GM12878 (cell line): Measurements from ENCODE around the gene PPP1CA. TPM values are rescaled to one million over a fixed set of nuclear protein-coding genes. Genes with fewer than 3 reads are reported as not detected.

ENCODE experiments used
- ATAC-seq: fragments of 200-7000 bp; cut with Tn5 transposase; 3 replicates; pipeline ENCODE4 v1.9.1; 2020; ENCODE audit warnings: mild to moderate bottlenecking, moderate library complexity
- BruUV-seq: library from RNA; stranded (reverse); fragments of 400-500 nt; replicated peaks from 2 replicates; lab custom pipeline; 2021; lab: Mats Ljungman, UMichigan
- CTCF ChIA-PET: fragments of 300-600 bp; sonication (Branson Sonifier 250); formaldehyde crosslinking; extraction: SDS; loops from one replicate; lab custom pipeline; 2021; ENCODE audit warnings: inconsistent platforms; lab: Yijun Ruan, JAX
- POLR2A ChIA-PET: fragments of 350-600 bp; formaldehyde crosslinking; extraction: SDS; loops from one replicate; lab custom pipeline; 2021; ENCODE audit warnings: inconsistent platforms; lab: Charles Lee
- RAD21 ChIA-PET: fragments of 300-600 bp; sonication (Branson Sonifier 250); formaldehyde crosslinking; loops from one replicate; lab custom pipeline; 2023; ENCODE audit warnings: antibody characterized with exemption; ENCODE audit not compliant: unreplicated experiment; lab: Charles Lee
- SMC1A ChIA-PET: fragments of 300-600 bp; sonication (Branson Sonifier 250); formaldehyde crosslinking; loops from one replicate; lab custom pipeline; 2023; ENCODE audit not compliant: unreplicated experiment, uncharacterized antibody; lab: Charles Lee
- DNase-seq: peaks from one replicate; pipeline ENCODE4 v3.0.0-alpha.2; 2011; ENCODE audit warnings: low read depth, low spot score
- FAIRE-seq: peaks from 3 replicates; lab custom pipeline; 2011; peaks lifted over from hg19 to GRCh38; lab: Jason Lieb, UNC
- H2AFZ ChIP-seq: 2 replicates; pipeline ENCODE4 v1.6.0; 2011; ENCODE audit warnings: low read depth, low read length, control low read depth; ENCODE audit not compliant: control insufficient read depth
- H3K27ac ChIP-seq: 2 replicates; pipeline ENCODE4 v1.5.1; 2011; ENCODE audit warnings: control low read depth; ENCODE audit not compliant: control insufficient read depth, insufficient read depth
- H3K27me3 ChIP-seq, 2 experiments: replicated peaks in 1 of 2; 2 replicates each; pipeline versions ENCODE4 v1.6.0 to v1.6.1; 2011; ENCODE audit warnings: low read length in 1 of 2; ENCODE audit not compliant: control insufficient read depth in 2 of 2, insufficient read depth in 2 of 2
- H3K36me3 ChIP-seq, 2 experiments: 2 replicates each; pipeline ENCODE4 v1.5.1; 2011; ENCODE audit warnings: low read length in 1 of 2; ENCODE audit not compliant: control insufficient read depth in 2 of 2, insufficient read depth in 2 of 2
- H3K4me1 ChIP-seq: 2 replicates; pipeline ENCODE4 v1.6.1; 2011; ENCODE audit warnings: mild to moderate bottlenecking, low read length, moderate library complexity, mixed read lengths; ENCODE audit not compliant: control insufficient read depth, insufficient read depth
- H3K4me2 ChIP-seq: 2 replicates; pipeline ENCODE4 v1.6.0; 2011; ENCODE audit warnings: control low read depth; ENCODE audit not compliant: control insufficient read depth, insufficient read depth
- H3K4me3 ChIP-seq: fragments of 200-600 bp; sonication (generic); 2 replicates; pipeline ENCODE4 v1.5.1; 2016
- H3K79me2 ChIP-seq: 2 replicates; pipeline ENCODE4 v1.6.0; 2011; ENCODE audit warnings: low read length; ENCODE audit not compliant: control insufficient read depth, insufficient read depth
- H3K9ac ChIP-seq: 2 replicates; pipeline ENCODE4 v1.8.0; 2011; ENCODE audit warnings: low read length, control low read depth, mixed read lengths; ENCODE audit not compliant: control insufficient read depth, insufficient read depth
- H3K9me3 ChIP-seq: replicated peaks from 3 replicates; pipeline ENCODE4 v1.5.1; 2011; ENCODE audit warnings: mild to moderate bottlenecking, low read length; ENCODE audit not compliant: control insufficient read depth, insufficient read depth
- H4K20me1 ChIP-seq: 2 replicates; pipeline ENCODE4 v1.6.0; 2011; ENCODE audit not compliant: control insufficient read depth, insufficient read depth
- DPF2 ChIP-seq: fragments of 450-650 bp; IDR thresholded peaks from 2 replicates; pipeline ENCODE4 v1.6.1; 2017; ENCODE audit warnings: mild to moderate bottlenecking
- IKZF1 ChIP-seq: fragments of 450-650 bp; conservative IDR thresholded peaks from 2 replicates; pipeline ENCODE4 v1.6.1; 2017; ENCODE audit warnings: antibody characterized with exemption, mild to moderate bottlenecking
- IKZF2 ChIP-seq, 2 experiments: fragments of 450-650 bp; IDR thresholded peaks; 2 replicates each; pipeline ENCODE4 v1.6.1; 2017; ENCODE audit warnings: mild to moderate bottlenecking in 2 of 2, moderate library complexity in 2 of 2
- MXI1 ChIP-seq: fragments of 150-350 bp; IDR thresholded peaks from 2 replicates; pipeline ENCODE4 v1.6.1; 2011; ENCODE audit warnings: low read depth, mild to moderate bottlenecking, inconsistent platforms, low read length, improper control_type of control experiment
- NR2C1 ChIP-seq: fragments of 450-650 bp; IDR thresholded peaks from 2 replicates; pipeline ENCODE4 v1.6.1; 2017; ENCODE audit warnings: antibody characterized with exemption, mild to moderate bottlenecking, moderate library complexity
- RAD51 ChIP-seq: fragments of 450-650 bp; IDR thresholded peaks from 2 replicates; pipeline ENCODE4 v1.6.1; 2016; ENCODE audit warnings: moderate library complexity, mild to moderate bottlenecking, inconsistent platforms
- REST ChIP-seq: IDR thresholded peaks from 2 replicates; pipeline ENCODE4 v1.6.1; 2012; ENCODE audit warnings: mild to moderate bottlenecking, low read depth, low read length
- SKIL ChIP-seq: fragments of 450-650 bp; IDR thresholded peaks from 2 replicates; pipeline ENCODE4 v1.6.1; 2017; ENCODE audit warnings: mild to moderate bottlenecking, low read depth, inconsistent platforms; ENCODE audit not compliant: poor library complexity, severe bottlenecking
- WRNIP1 ChIP-seq: IDR thresholded peaks from 2 replicates; pipeline ENCODE4 v1.6.1; 2011; ENCODE audit warnings: low read depth, low read length, improper control_type of control experiment, borderline replicate concordance
- ZNF687 ChIP-seq: fragments of 450-650 bp; IDR thresholded peaks from 2 replicates; pipeline ENCODE4 v1.6.1; 2017; ENCODE audit warnings: mild to moderate bottlenecking, moderate library complexity
- WGBS: methylation state at CpG from one replicate; pipeline ENCODE4 v1.1.6; 2016; ENCODE audit warnings: low lambda C conversion rate; ENCODE audit not compliant: insufficient replicate concordance, insufficient coverage; ENCODE audit errors: missing lambda C conversion rate; 5-methylcytosine and 5-hydroxymethylcytosine counted together
- in situ Hi-C: fragments of 300-500 bp; cut with MboI; formaldehyde crosslinking; loops from 9 replicates; pipeline ENCODE4 v1.14.3; 2018; ENCODE audit warnings: mixed read lengths
- intact Hi-C: fragments of 100-400 bp; cut with micrococcal nuclease; formaldehyde crosslinking; loops from one replicate; pipeline ENCODE4 v1.14.2; 2022; ENCODE audit not compliant: unreplicated experiment
- polyA plus RNA-seq, 11 experiments: library from polyadenylated mRNA; depleted of rRNA in 4 of 11; unstranded in 6 of 11; stranded (reverse) in 5 of 11; fragments of >200 nt; fragmentation: Nextera tagmentation in 4 of 11; fragmentation: Illumina TruSeq in 1 of 11; extraction: Ambion mirVana in 4 of 11; extraction: Trizol in 1 of 11; gene quantifications; 1 replicate in 1 of 11; 2 replicates in 10 of 11; pipeline versions ENCODE4 v1.2.1 to v1.2.3, GENCODE V29; 2011 to 2016; ENCODE audit warnings: inconsistent platforms in 2 of 11, missing spikeins in 2 of 11, low read depth in 1 of 11
- total RNA-seq, 4 experiments: library from RNA; depleted of rRNA in 3 of 4; stranded (reverse); fragments of >200 nt in 3 of 4; fragmentation: Illumina TruSeq in 1 of 4; extraction: Trizol in 1 of 4; gene quantifications; 2 replicates each; pipeline versions ENCODE4 v1.2.1 to v1.2.3, GENCODE V29; 2013 to 2021

PPP1CA gene
- total and polyA plus RNA-seq, 10 of the 15 experiments (the other 5 are each of a cell fraction or from before 2014, with no cell fraction given), result 26.4 to 458 (median 240) TPM

- Histone ChIP-seq H3K4me2 (peak overlapping the region; percentile 85), H3K4me1 (peaks cover 52% of the 10 kb centered on the region), H2AFZ (0 out of 2 replicates have a peak overlapping the region, but pooled peaks have one; percentile 14), H3K9me3 (no peaks in the 10 kb centered on the region), H3K79me2 (peaks cover 19% of the 10 kb centered on the region), H3K27me3 (no peaks in the 10 kb centered on the region; a peak in 1 of 4 replicates), H4K20me1 (no peaks in the 10 kb centered on the region), H3K9ac (peak overlapping the region; percentile 71), H3K36me3 (no peaks in the 10 kb centered on the region), H3K4me3 (peak overlapping the region; percentile 74; the same call in 1 of the 2 replicates), H3K27ac (peak overlapping the region; percentile 99)
- ATAC-seq (peak; percentile 6), FAIRE-seq (no peak), DNase-seq (no peak)
- in situ Hi-C loops (loop anchor here (5.0 kb wide), 1 partner anchor 33 kb away; no protein-coding TSS in a partner anchor), intact Hi-C loops (no loop called here)
- BruUV-seq, result TSS peak; percentile 88
- ChIA-PET POLR2A (interaction anchor here (0.6 to 11.4 kb wide), 28 partner anchors 9 to 1042 kb away, joined by 3 to 183 read pairs (median 6); partner anchors contain the start of genes ANKRD13D, CLCF1, GRK2 and GSTP1), RAD21 (interaction anchor here (0.5 to 10.1 kb wide), 19 partner anchors 8 to 227 kb away, joined by 3 to 525 read pairs (median 7); partner anchors contain the start of genes CLCF1, PPP1CA, PTPRCAP and RAD9A), SMC1A (interaction anchor here (0.9 to 15.8 kb wide), 13 partner anchors 8 to 248 kb away, joined by 3 to 646 read pairs (median 5); partner anchors contain the start of genes CLCF1, PITPNM1, PPP1CA and RAD9A), CTCF (interaction anchor here (0.7 to 26.2 kb wide), 15 partner anchors 8 to 260 kb away, joined by 3 to 1301 read pairs (median 5); partner anchors contain the start of genes CLCF1, GSTP1, PPP1CA and RAD9A)
- 0% methylated on average over 8 of the region's 8 CpGs for whole genome bisulfite sequencing
- TF ChIP-seq DPF2 (peak; percentile 58), NR2C1 (peak; percentile 67), MXI1 (peak; percentile 56; the same call in 1 of the 2 replicates), WRNIP1 (0 out of 2 replicates have a peak, but pooled peaks have one; percentile 14), ZNF687 (peak; percentile 91), REST (no peak), RAD51 (peak; percentile 34; the same call in 1 of the 2 replicates), SKIL (peak; percentile 7), IKZF2 (IDR thresholded peaks at IDR 0.05) (peak in 1 of 2 experiments; percentile 54; a peak in 3 of 4 replicates), IKZF1 (peak; percentile 55)
Measured at GRCh38 chr11:67354075-67355022, 47.3 kb downstream of the PPP1CA start.
